RCC 7860 (cell line): ENCODE results near the gene FKBP5.
"Not testable (repeated sequence)": the region's sequence is repeated elsewhere in the genome, so short reads cannot be mapped to it uniquely, and the experiment has no call there.

Source experiments
- DNase-seq: peaks from one replicate; pipeline ENCODE4 v3.0.0-alpha.2; 2015; ENCODE audit warnings: low spot score
- FAIRE-seq: peaks from 2 replicates; lab custom pipeline; 2012; peaks lifted over from hg19 to GRCh38; lab: Jason Lieb, UNC

FKBP5 gene

GRCh38 chr6:35688605-35689322 lies at the start of gene FKBP5:
FKBP5 (minus strand) TSS chr6:35688915; CDS start chr6:35642824, 46,091 bp downstream.
- no peak for FAIRE-seq
- peak; percentile 69 for DNase-seq

GRCh38 chr6:35737413-35738211 lies 48.9 kb upstream of the FKBP5 start:
- FAIRE-seq (peak; percentile 25), DNase-seq (peak; percentile 52)

- DNase-seq, result no peak
- no peak for FAIRE-seq
Observed at GRCh38 chr6:35736982-35737412, 48.3 kb upstream of the FKBP5 start, which contains the start of gene ARMC12. ARMC12 (plus strand) TSS chr6:35737032; CDS start chr6:35737109, 77 bp downstream.

GRCh38 chr6:35736253-35736894 lies 47.7 kb upstream of the FKBP5 start:
- no peak for FAIRE-seq
- no peak for DNase-seq

GRCh38 chr6:35735452-35735851 lies 46.7 kb upstream of the FKBP5 start:
- DNase-seq, result no peak
- no peak for FAIRE-seq

- not testable (repeated sequence) for FAIRE-seq, DNase-seq
Observed at GRCh38 chr6:35734319-35734718, 45.6 kb upstream of the FKBP5 start.

- FAIRE-seq (no peak), DNase-seq (no peak)
Observed at GRCh38 chr6:35733633-35734032, 44.9 kb upstream of the FKBP5 start.

- DNase-seq (peak; percentile 58), FAIRE-seq (no peak)
Observed at GRCh38 chr6:35731736-35732532, 43.2 kb upstream of the FKBP5 start.

- no peak for DNase-seq
- no peak for FAIRE-seq
Observed at GRCh38 chr6:35731414-35731735, 42.7 kb upstream of the FKBP5 start.

- DNase-seq, result no peak
- FAIRE-seq, result no peak
Observed at GRCh38 chr6:35730745-35731413, 42.2 kb upstream of the FKBP5 start.

- no peak for FAIRE-seq
- no peak for DNase-seq
Observed at GRCh38 chr6:35729722-35730121, 41.0 kb upstream of the FKBP5 start.

- FAIRE-seq (no peak), DNase-seq (no peak)
Observed at GRCh38 chr6:35728683-35729678, 40.3 kb upstream of the FKBP5 start.

- DNase-seq (peak; percentile 89), FAIRE-seq (no peak)
Observed at GRCh38 chr6:35727935-35728682, 39.4 kb upstream of the FKBP5 start.

- no peak for DNase-seq
- no peak for FAIRE-seq
Observed at GRCh38 chr6:35727231-35727934, 38.7 kb upstream of the FKBP5 start.

GRCh38 chr6:35725721-35726438 lies 37.2 kb upstream of the FKBP5 start:
- no peak for DNase-seq
- no peak for FAIRE-seq

- no peak for FAIRE-seq
Observed at GRCh38 chr6:35725081-35725708, 36.5 kb upstream of the FKBP5 start.

GRCh38 chr6:35724471-35724870 lies 35.8 kb upstream of the FKBP5 start:
- no peak for FAIRE-seq

More at GRCh38 chr6:35725081-35725708, 36.5 kb upstream of the FKBP5 start:
- DNase-seq, result no peak

More at GRCh38 chr6:35724471-35724870, 35.8 kb upstream of the FKBP5 start:
- no peak for DNase-seq
